Measurements from ENCODE around the gene LMX1B. TPM values are rescaled to one million over a fixed set of nuclear protein-coding genes. Genes with fewer than 3 reads are reported as not detected.

The LMX1B gene
- total and polyA plus RNA-seq, 2 of the 4 experiments (the other 2 are of a cell fraction) = not detected

- no peak overlapping the region for H2AK5ac ChIP-seq (ENCODE audit: low read depth, low read length)
- DNase-seq (no peak), ATAC-seq (ENCODE audit: low read depth) (no peak)
- H3K4me1 ChIP-seq (ENCODE audit: control insufficient read depth, insufficient read depth, low read length) = no peaks in the 10 kb centered on the region
- no peak overlapping the region for H4K91ac ChIP-seq (ENCODE audit: insufficient read depth, low read depth, low read length)
- in situ Hi-C loops (cut with MboI; ENCODE audit: low sequenced_read_pairs) = no loop called here
- H2BK15ac ChIP-seq (ENCODE audit: low read depth, low read length) = no peak overlapping the region
- no peak overlapping the region for H3K56ac ChIP-seq (ENCODE audit: extremely low read depth, insufficient read depth, low read length)
- H3K18ac ChIP-seq (ENCODE audit: low read depth, low read length) = no peak overlapping the region
- H4K8ac ChIP-seq (ENCODE audit: low read depth in 2 of 2, low read length in 2 of 2) = no peak overlapping the region
- dilution Hi-C loops (cut with HindIII; ENCODE audit: low sequenced_read_pairs, unreplicated experiment) = no loop called here
- no peak overlapping the region for H3K4me3 ChIP-seq (ENCODE audit: insufficient read depth, low read depth, low read length)
- CTCF ChIA-PET = no interaction called here
- no peak overlapping the region for H3K14ac ChIP-seq (replicated peaks; ENCODE audit: low read depth, low read length)
- H3K9me1 ChIP-seq (ENCODE audit: insufficient read depth, low read length) = no peaks in the 10 kb centered on the region
- TF ChIP-seq SMC3 (IDR thresholded peaks at IDR 0.05; ENCODE audit: low read depth, low read length) (no peak), CEBPB (IDR thresholded peaks at IDR 0.05; ENCODE audit: low read depth, low read length) (no peak), MAZ (IDR thresholded peaks at IDR 0.05; ENCODE audit: borderline replicate concordance, low read depth, low read length) (no peak), RAD21 (IDR thresholded peaks at IDR 0.05; ENCODE audit: low read length) (no peak), USF2 (IDR thresholded peaks at IDR 0.05; ENCODE audit: low read depth, low read length) (no peak), MAFK (IDR thresholded peaks at IDR 0.05; ENCODE audit: low read depth, low read length) (no peak)
- TF ChIP-seq, protein P1, sequence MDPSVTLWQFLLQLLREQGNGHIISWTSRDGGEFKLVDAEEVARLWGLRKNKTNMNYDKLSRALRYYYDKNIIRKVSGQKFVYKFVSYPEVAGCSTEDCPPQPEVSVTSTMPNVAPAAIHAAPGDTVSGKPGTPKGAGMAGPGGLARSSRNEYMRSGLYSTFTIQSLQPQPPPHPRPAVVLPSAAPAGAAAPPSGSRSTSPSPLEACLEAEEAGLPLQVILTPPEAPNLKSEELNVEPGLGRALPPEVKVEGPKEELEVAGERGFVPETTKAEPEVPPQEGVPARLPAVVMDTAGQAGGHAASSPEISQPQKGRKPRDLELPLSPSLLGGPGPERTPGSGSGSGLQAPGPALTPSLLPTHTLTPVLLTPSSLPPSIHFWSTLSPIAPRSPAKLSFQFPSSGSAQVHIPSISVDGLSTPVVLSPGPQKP (IDR thresholded peaks at IDR 0.05; ENCODE audit: borderline replicate concordance, low read depth, low read length) = no peak
- no TSS peak for BruUV-seq (replicated peaks)
- H3K27me3 ChIP-seq (ENCODE audit: control insufficient read depth, insufficient read depth, low read length) = peaks cover 36% of the 10 kb centered on the region; the same call in 1 of the 2 replicates
- no peak overlapping the region for H2BK120ac ChIP-seq (ENCODE audit: low read depth, low read length)
- POLR2A ChIA-PET (ENCODE audit: unreplicated experiment) = no interaction called here
- no peak overlapping the region for H3K23ac ChIP-seq (ENCODE audit: low read depth, low read length)
- no peak overlapping the region for H3K27ac ChIP-seq (ENCODE audit: insufficient read depth, low read length)
- no peak overlapping the region for H2AFZ ChIP-seq (replicated peaks; ENCODE audit: low read length, poor library complexity)
- intact Hi-C loops (cut with micrococcal nuclease) = no loop called here
- no peak overlapping the region for H3K4me2 ChIP-seq (ENCODE audit: low read depth, low read length)
- H2BK5ac ChIP-seq (ENCODE audit: low read depth, low read length, poor library complexity, severe bottlenecking) = no peak overlapping the region
- no peaks in the 10 kb centered on the region; the same call in 1 of the 2 replicates for H4K20me1 ChIP-seq (ENCODE audit: insufficient read depth, low read length)
- H2BK20ac ChIP-seq (ENCODE audit: low read depth, low read length) = no peak overlapping the region
- H4K5ac ChIP-seq (ENCODE audit: low read depth, low read length) = no peak overlapping the region
- 77% methylated on average over 10 of the region's 20 CpGs; no CpG with 5 or more reads in 1 of the 2 experiments for WGBS, 2 experiments (ENCODE audit: extremely low coverage in 2 of 2, insufficient read length in 1 of 2)
- H3K4ac ChIP-seq (ENCODE audit: low read depth, low read length) = no peak overlapping the region
- H3K9me3 ChIP-seq (ENCODE audit: control insufficient read depth, insufficient read depth, low read length) = no peaks in the 10 kb centered on the region
- H3K9ac ChIP-seq (ENCODE audit: low read depth, low read length) = no peak overlapping the region
- H3K79me1 ChIP-seq (ENCODE audit: low read depth in 1 of 2, low read length in 2 of 2) = no peaks in the 10 kb centered on the region
- no peak overlapping the region for H2AK9ac ChIP-seq (replicated peaks; ENCODE audit: low read depth, low read length, poor library complexity)
- H3K36me3 ChIP-seq (ENCODE audit: control insufficient read depth, insufficient read depth, low read length) = no peaks in the 10 kb centered on the region
Observed at GRCh38 chr9:126693428-126693944, 79.8 kb downstream of the LMX1B start.

Data from IMR-90 (cell line).